Brain microvascular endothelial cell (primary cell): ENCODE data around the gene SLC25A11.

ENCODE experiments used
- DNase-seq: peaks from one replicate; pipeline ENCODE4 v3.0.0-alpha.2; 2020
- H3K27ac ChIP-seq: fragments of 250-450 bp; sonication (Bioruptor Pico); 2 replicates; pipeline ENCODE4 v1.5.1; 2020; ENCODE audit warnings: mild to moderate bottlenecking, moderate library complexity
- H3K27me3 ChIP-seq: fragments of 250-450 bp; sonication (Bioruptor Pico); replicated peaks from 2 replicates; pipeline ENCODE4 v1.5.1; 2020; ENCODE audit warnings: mild to moderate bottlenecking
- H3K36me3 ChIP-seq: fragments of 250-450 bp; sonication (Bioruptor Pico); replicated peaks from 2 replicates; pipeline ENCODE4 v1.5.1; 2020; ENCODE audit warnings: mild to moderate bottlenecking
- H3K4me3 ChIP-seq: 2 replicates; pipeline ENCODE4 v1.5.1; 2011; ENCODE audit warnings: low read depth, mild to moderate bottlenecking, control low read depth, low read length, moderate library complexity
- in situ Hi-C: cut with HindIII; loops from 2 replicates; pipeline ENCODE4 v1.10.0; 2017; ENCODE audit warnings: low sequenced_read_pairs, low pct_ligation_motif_present
- TF ChIP-seq, protein P1 (sequence below): IDR thresholded peaks from 2 replicates; pipeline ENCODE4 v1.5.1; 2011; ENCODE audit warnings: low read depth, mild to moderate bottlenecking, moderate library complexity, low read length, control low read depth, inconsistent platforms; ENCODE audit errors: missing control alignments

SLC25A11 gene, protein sequence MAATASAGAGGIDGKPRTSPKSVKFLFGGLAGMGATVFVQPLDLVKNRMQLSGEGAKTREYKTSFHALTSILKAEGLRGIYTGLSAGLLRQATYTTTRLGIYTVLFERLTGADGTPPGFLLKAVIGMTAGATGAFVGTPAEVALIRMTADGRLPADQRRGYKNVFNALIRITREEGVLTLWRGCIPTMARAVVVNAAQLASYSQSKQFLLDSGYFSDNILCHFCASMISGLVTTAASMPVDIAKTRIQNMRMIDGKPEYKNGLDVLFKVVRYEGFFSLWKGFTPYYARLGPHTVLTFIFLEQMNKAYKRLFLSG

DNA sequence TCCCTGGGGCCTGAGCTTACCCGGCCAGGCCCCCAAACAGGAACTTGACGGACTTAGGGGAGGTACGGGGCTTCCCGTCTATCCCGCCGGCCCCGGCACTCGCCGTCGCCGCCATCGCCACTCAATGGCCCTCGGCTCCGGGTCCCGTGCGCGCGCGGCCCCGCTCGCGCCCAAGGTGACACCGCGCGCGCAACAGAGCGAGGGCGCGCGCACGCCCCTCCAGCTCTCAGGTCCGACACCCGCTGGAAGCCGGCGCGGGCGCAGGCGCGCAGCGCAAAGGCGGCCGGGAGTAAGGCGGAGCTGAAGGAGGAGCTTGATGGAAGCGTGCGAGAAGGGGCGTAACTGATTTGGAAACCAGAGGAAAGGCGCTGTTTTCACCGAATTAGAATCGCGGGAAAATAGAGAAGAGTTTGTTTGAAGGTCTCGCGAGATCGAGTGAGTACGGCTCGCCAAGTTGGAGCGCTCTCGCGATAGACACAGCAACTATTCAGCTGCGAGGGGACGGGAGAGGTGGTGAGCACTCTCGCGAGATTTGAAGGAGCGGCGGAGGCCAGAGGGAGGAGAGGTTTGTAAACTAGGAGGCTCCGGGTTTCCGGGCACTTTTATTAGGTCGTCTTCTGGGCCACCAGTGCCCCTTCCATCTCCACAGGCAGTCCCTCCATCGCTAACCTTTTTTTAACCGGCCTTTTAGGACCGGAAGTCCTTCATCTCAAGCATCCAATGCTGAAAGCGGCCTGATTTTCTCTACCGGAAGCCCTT lies at the start of gene SLC25A11, which contains the start of gene RNF167:
Gene SLC25A11, minus strand, starts transcription at position 251 of the 759 bp plus-strand sequence. Its CDS starts 136 bp downstream, at position 115.
Gene RNF167, plus strand, starts transcription at position 473 of the 759 bp plus-strand sequence. CDS start 642 bp downstream, outside the sequence.
- H3K36me3 ChIP-seq = peaks cover 41% of the 10 kb centered on the region
- TF ChIP-seq, protein P1, sequence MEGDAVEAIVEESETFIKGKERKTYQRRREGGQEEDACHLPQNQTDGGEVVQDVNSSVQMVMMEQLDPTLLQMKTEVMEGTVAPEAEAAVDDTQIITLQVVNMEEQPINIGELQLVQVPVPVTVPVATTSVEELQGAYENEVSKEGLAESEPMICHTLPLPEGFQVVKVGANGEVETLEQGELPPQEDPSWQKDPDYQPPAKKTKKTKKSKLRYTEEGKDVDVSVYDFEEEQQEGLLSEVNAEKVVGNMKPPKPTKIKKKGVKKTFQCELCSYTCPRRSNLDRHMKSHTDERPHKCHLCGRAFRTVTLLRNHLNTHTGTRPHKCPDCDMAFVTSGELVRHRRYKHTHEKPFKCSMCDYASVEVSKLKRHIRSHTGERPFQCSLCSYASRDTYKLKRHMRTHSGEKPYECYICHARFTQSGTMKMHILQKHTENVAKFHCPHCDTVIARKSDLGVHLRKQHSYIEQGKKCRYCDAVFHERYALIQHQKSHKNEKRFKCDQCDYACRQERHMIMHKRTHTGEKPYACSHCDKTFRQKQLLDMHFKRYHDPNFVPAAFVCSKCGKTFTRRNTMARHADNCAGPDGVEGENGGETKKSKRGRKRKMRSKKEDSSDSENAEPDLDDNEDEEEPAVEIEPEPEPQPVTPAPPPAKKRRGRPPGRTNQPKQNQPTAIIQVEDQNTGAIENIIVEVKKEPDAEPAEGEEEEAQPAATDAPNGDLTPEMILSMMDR = no peak
- in situ Hi-C loops = no loop called here
- no peaks in the 10 kb centered on the region for H3K27me3 ChIP-seq
- peak within 1 kb of the TSS; percentile 85 for H3K4me3 ChIP-seq
- peak within 1 kb of the TSS; percentile 89 for H3K27ac ChIP-seq
- DNase-seq = peak; percentile 99

DNA sequence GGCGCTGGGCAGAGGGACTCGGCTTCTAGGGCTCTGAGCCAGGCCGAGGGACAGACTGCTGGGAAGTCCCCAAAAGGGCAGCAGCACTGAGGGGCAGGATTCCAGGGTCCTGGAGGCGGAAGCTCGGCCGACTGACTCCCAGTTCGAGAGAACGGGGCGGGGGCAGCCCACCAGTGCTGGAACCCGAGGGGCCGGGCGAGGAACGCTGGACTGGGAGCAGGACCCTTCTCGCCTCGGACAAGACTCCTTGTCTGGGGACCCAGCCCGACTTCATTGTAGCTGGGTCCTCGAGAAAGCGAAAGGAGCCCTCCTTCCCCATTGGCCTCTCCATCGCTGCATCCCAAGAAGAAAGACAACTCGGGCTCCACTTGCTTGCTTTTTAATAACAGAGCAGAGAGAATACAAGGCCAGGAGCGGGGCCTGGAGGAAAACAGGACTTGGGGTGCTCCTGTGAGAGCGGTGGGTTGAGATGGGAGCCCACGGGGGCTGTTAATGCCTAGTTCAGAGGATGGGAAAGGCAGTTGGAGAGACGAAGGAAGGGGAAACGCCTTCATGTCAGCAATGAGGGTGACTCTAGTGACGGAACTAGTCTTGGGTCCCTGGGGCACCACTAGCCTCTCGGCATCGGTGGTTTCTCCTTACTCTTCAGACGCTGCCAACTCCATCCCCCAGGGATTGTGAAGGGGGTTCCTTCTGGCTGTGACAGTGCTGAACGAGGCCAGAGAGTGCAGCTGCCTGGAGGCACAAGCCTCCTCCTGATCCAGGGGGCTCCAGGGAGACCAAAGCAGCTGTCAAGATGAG lies 48.1 kb upstream of the SLC25A11 start:
- H3K27me3 ChIP-seq = no peaks in the 10 kb centered on the region
- H3K4me3 ChIP-seq = peak overlapping the region; percentile 82
- peak overlapping the region; percentile 47 for H3K27ac ChIP-seq
- no peak for DNase-seq
- in situ Hi-C loops = no loop called here
- H3K36me3 ChIP-seq = peaks cover under 1% of the 10 kb centered on the region
- TF ChIP-seq, protein P1 = no peak

DNA sequence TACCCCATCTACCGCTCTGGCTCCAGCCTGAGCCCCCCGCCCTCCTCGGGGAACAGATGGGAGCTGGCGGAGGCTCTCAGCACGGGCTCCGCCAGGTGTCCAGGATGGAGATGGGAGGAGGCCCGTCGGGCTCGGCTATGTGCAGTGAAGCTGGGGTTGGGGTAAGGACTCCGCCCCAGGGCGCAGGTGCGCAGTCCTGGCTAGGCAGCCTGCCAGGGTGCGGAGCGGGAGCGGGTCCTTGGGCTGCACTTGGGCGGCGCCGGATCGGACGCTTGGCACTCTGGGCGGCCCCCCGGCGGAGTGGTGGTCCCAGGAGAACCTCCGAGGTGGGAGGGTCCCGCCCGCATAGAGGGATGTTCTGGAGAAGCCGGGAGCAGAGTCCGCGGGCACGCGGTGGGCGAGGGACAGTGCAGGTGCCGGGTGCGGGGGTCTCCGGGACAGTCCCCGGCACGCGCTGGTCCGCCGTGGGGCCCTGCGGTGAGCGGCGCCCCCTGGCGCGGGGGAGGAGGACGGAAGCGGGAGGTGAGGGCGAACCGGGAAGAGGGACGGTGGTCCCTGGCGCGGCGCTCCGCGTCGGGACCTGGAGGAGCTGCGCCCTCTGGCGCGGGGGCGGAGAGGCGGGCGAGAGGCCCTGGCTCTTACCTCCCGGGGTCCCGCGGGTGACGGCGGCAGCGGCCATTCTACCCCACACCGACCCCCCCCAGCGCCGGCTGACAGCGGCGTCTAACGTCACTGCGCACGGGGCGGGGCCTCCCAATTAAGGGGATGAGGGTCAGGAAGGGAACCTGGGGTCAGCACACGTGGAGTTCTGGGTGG lies 47.3 kb upstream of the SLC25A11 start, which contains the start of gene CAMTA2:
Gene CAMTA2, minus strand, starts transcription at position 725 of the 816 bp plus-strand sequence. CDS start 1,453 bp downstream, outside the sequence.
- peak; percentile 47 for DNase-seq
- Histone ChIP-seq H3K27ac (peak within 1 kb of the TSS; percentile 47), H3K36me3 (peaks cover 8% of the 10 kb centered on the region), H3K4me3 (peak within 1 kb of the TSS; percentile 82), H3K27me3 (no peaks in the 10 kb centered on the region)
- in situ Hi-C loops = no loop called here
- TF ChIP-seq, protein P1 = peak; percentile 52

DNA sequence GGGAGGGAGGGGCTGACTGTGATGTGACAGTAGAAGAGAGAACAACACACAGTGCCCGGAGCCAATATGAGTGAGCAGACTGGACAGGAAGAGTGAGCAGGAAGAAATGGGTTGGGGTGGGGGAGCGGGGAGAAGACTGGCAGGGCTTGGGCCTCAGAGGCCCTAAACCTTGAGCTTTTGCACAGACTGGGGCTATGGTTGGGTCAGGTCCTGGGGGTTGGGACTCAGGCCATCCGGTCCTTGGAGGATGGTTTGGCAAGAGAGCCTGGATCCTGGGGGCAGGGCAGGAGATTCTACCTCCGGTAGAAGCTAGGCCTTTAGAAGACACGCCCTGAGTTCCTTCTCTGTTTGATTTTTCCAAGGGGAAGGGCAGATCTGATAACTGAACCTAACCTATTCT lies 46.6 kb upstream of the SLC25A11 start:
- peak overlapping the region; percentile 82 for H3K4me3 ChIP-seq
- TF ChIP-seq, protein P1 = no peak
- no peak overlapping the region for H3K27ac ChIP-seq
- H3K36me3 ChIP-seq = peaks cover 13% of the 10 kb centered on the region
- DNase-seq = no peak
- in situ Hi-C loops = no loop called here
- H3K27me3 ChIP-seq = no peaks in the 10 kb centered on the region

DNA sequence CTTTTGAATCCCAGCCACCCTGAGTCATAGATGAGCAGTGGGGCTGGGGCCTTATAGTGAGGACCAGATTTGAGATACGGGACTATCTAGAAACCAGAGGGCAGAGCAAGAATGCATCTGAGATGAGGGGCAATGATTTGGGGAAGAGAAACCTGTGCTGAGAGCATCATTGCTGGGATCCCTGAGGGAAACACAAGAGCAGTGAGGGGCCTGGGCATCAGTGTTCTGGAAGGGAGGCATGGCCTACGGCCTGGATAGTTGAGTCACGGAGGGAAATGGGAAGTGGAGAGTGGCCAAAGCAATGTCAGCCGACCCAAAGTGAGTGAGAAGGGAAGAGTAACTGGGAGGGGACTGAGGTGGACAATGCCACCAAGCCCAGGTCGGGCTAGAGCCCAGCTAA lies 42.5 kb upstream of the SLC25A11 start:
- Histone ChIP-seq H3K27me3 (no peaks in the 10 kb centered on the region), H3K36me3 (peaks cover 46% of the 10 kb centered on the region), H3K27ac (no peak overlapping the region), H3K4me3 (no peak overlapping the region)
- DNase-seq = no peak
- in situ Hi-C loops = no loop called here
- TF ChIP-seq, protein P1 = no peak
